Neural progenitor cell (in vitro differentiated cells): ENCODE results near the gene MOSMO.

Experiments used
- EZH2 ChIP-seq: fragments of 200-600 bp; sonication (generic); IDR thresholded peaks from 2 replicates; pipeline ENCODE4 v1.6.1; 2017; ENCODE audit warnings: antibody characterized with exemption, mild to moderate bottlenecking, moderate library complexity
- TF ChIP-seq, protein P1 (sequence below): fragments of 200-600 bp; sonication (generic); IDR thresholded peaks from 2 replicates; pipeline ENCODE4 v1.5.1; 2017; ENCODE audit warnings: antibody characterized with exemption, mild to moderate bottlenecking

DNA sequence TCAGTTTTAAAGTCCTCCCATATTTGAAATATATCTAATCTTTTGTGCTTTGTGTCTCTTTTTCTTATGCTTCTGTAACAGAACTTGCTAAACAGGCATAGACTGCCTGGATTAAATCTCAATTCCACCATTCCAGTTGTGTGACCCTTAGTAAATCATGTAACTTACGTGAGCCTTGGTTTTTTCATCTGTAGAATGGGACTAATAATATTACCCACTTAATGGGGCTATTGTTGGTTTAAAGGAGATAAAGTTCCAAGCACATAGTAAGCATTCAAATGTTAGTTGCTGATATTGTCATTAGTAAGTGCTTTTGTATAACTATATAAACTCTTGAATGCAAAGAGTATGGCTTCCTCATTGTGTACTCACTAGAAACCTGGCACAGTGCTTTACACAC lies 78.5 kb downstream of the MOSMO start:
- TF ChIP-seq, protein P1, sequence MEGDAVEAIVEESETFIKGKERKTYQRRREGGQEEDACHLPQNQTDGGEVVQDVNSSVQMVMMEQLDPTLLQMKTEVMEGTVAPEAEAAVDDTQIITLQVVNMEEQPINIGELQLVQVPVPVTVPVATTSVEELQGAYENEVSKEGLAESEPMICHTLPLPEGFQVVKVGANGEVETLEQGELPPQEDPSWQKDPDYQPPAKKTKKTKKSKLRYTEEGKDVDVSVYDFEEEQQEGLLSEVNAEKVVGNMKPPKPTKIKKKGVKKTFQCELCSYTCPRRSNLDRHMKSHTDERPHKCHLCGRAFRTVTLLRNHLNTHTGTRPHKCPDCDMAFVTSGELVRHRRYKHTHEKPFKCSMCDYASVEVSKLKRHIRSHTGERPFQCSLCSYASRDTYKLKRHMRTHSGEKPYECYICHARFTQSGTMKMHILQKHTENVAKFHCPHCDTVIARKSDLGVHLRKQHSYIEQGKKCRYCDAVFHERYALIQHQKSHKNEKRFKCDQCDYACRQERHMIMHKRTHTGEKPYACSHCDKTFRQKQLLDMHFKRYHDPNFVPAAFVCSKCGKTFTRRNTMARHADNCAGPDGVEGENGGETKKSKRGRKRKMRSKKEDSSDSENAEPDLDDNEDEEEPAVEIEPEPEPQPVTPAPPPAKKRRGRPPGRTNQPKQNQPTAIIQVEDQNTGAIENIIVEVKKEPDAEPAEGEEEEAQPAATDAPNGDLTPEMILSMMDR = no peak
- TF ChIP-seq EZH2 = no peak
